Glutamatergic neuron (in vitro differentiated cells): ENCODE measurements around the gene HSPA2. TPM values are rescaled to one million over a fixed set of nuclear protein-coding genes. Genes with fewer than 3 reads are reported as not detected.
"Not testable (repeated sequence)": the region's sequence is repeated elsewhere in the genome, so short reads cannot be mapped to it uniquely, and the experiment has no call there.

Experiments used
- DNase-seq: peaks from one replicate; pipeline ENCODE4 v3.0.0; 2022
- H3K27ac Mint-ChIP-seq: one replicate; pipeline ENCODE4 v1.8.0; 2020; ENCODE audit warnings: mild to moderate bottlenecking, mixed read lengths, inconsistent platforms; ENCODE audit not compliant: unreplicated experiment
- H3K27me3 Mint-ChIP-seq: one replicate; pipeline ENCODE4 v1.8.0; 2020; ENCODE audit warnings: mild to moderate bottlenecking, moderate library complexity, mixed read lengths, inconsistent platforms; ENCODE audit not compliant: unreplicated experiment
- H3K36me3 Mint-ChIP-seq: one replicate; pipeline ENCODE4 v1.8.0; 2020; ENCODE audit warnings: mild to moderate bottlenecking, mixed read lengths, inconsistent platforms; ENCODE audit not compliant: unreplicated experiment
- H3K4me1 Mint-ChIP-seq: one replicate; pipeline ENCODE4 v1.8.0; 2020; ENCODE audit warnings: mild to moderate bottlenecking, low read depth, mixed read lengths, inconsistent platforms; ENCODE audit not compliant: unreplicated experiment
- H3K4me3 Mint-ChIP-seq: one replicate; pipeline ENCODE4 v1.8.0; 2020; ENCODE audit warnings: mild to moderate bottlenecking, mixed read lengths, inconsistent platforms; ENCODE audit not compliant: unreplicated experiment
- H3K9me3 Mint-ChIP-seq: one replicate; pipeline ENCODE4 v1.8.0; 2020; ENCODE audit warnings: mild to moderate bottlenecking, moderate library complexity, mixed read lengths, inconsistent platforms; ENCODE audit not compliant: unreplicated experiment
- total RNA-seq: library from RNA; stranded (reverse); fragmentation: NEBNext Ultra II Directional; extraction: Animal tissue kit (Norgen Biotek cat#: 25700); gene quantifications from one replicate; pipeline ENCODE4 v1.2.1, GENCODE V29; 2021; ENCODE audit not compliant: unreplicated experiment
- TF ChIP-seq, protein P1 (sequence below): fragments of 200-600 bp; sonication (generic); IDR thresholded peaks from one replicate; pipeline ENCODE4 v1.5.0; 2021; ENCODE audit not compliant: partially characterized antibody, unreplicated experiment

Gene HSPA2
- total RNA-seq, 1 donor from 2014 or later, result 23.9 TPM

- H3K27ac Mint-ChIP-seq, result no peak overlapping the region
- H3K9me3 Mint-ChIP-seq, result no peaks in the 10 kb centered on the region
- no peak overlapping the region for H3K4me3 Mint-ChIP-seq
- H3K36me3 Mint-ChIP-seq, result no peaks in the 10 kb centered on the region
- no peaks in the 10 kb centered on the region for H3K27me3 Mint-ChIP-seq
- TF ChIP-seq, protein P1, sequence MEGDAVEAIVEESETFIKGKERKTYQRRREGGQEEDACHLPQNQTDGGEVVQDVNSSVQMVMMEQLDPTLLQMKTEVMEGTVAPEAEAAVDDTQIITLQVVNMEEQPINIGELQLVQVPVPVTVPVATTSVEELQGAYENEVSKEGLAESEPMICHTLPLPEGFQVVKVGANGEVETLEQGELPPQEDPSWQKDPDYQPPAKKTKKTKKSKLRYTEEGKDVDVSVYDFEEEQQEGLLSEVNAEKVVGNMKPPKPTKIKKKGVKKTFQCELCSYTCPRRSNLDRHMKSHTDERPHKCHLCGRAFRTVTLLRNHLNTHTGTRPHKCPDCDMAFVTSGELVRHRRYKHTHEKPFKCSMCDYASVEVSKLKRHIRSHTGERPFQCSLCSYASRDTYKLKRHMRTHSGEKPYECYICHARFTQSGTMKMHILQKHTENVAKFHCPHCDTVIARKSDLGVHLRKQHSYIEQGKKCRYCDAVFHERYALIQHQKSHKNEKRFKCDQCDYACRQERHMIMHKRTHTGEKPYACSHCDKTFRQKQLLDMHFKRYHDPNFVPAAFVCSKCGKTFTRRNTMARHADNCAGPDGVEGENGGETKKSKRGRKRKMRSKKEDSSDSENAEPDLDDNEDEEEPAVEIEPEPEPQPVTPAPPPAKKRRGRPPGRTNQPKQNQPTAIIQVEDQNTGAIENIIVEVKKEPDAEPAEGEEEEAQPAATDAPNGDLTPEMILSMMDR, result no peak
- DNase-seq, result no peak
- no peaks in the 10 kb centered on the region for H3K4me1 Mint-ChIP-seq
Observed at GRCh38 chr14:64566651-64567122, 26.1 kb downstream of the HSPA2 start.

DNA sequence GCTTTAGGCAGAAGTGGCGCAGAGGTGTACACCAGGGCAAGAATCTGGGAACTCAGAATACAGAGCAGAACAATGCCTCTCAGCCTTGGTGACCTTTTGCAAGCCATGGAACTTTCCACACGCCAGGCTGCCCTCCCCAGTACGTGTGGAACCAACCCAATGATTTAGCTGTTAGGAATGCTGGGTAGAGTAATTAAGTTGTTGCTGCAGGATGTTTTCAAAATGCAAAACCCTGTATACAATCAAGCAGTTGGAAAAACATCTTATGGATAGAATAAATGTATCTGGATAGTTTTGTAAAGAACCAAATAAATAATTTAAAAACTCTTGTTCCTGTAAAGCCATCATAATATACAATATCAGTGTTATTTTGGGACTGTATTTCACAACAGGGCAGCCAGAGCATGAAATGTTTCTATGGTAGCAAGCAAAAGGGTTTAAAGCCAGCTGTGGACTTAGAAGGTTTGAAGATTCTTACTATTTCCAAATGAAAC is 28.6 kb downstream of the HSPA2 start:
- Mint-ChIP-seq H3K9me3 (no peaks in the 10 kb centered on the region), H3K4me1 (peaks cover 4% of the 10 kb centered on the region), H3K27me3 (no peaks in the 10 kb centered on the region), H3K4me3 (no peak overlapping the region), H3K36me3 (no peaks in the 10 kb centered on the region), H3K27ac (no peak overlapping the region)
- DNase-seq, result no peak
- TF ChIP-seq, protein P1, result no peak

- H3K9me3 Mint-ChIP-seq, H3K27me3 Mint-ChIP-seq, H3K4me1 Mint-ChIP-seq, H3K36me3 Mint-ChIP-seq, H3K27ac Mint-ChIP-seq, H3K4me3 Mint-ChIP-seq, DNase-seq: not testable (repeated sequence)
Observed at GRCh38 chr14:64569646-64570045, 29.1 kb downstream of the HSPA2 start.

DNA sequence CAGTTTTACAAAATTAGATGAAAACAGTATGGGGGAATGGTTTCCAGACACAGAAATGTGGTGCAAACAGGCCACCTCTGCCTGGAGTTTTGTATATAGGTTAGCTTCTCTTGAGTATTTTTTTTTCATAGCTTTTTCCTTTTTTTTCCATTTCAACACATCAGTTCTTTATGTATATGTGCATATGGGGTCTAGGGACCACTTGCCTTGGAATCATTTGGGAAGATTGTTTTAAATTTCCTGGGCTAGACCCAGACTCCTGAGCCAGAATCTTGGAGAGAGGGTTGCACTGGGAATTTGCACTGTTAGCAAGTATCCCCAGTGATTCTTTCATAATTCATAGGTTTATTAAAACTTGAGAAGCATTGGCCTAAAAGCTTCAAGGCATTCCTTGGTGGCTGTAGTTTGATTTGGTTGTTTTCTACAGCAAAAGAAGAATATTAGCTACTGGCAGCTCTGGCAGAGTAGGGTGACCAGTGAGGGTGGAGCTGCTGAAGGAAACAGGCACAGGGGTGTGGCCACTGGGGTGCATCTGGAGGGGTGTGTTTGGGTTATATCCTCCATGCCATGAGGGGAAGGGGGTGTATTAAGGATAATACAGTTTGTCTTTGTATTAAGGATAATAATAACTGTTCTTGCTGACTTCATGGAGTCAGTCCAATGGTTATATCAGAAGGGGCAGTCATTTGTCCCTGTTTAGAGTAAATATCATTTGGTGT is 32.0 kb downstream of the HSPA2 start:
- no peak overlapping the region for H3K4me3 Mint-ChIP-seq
- no peak for DNase-seq
- no peaks in the 10 kb centered on the region for H3K36me3 Mint-ChIP-seq
- no peak overlapping the region for H3K27ac Mint-ChIP-seq
- H3K9me3 Mint-ChIP-seq, result no peaks in the 10 kb centered on the region
- TF ChIP-seq, protein P1, result no peak
- peaks cover 4% of the 10 kb centered on the region for H3K4me1 Mint-ChIP-seq
- no peaks in the 10 kb centered on the region for H3K27me3 Mint-ChIP-seq

DNA sequence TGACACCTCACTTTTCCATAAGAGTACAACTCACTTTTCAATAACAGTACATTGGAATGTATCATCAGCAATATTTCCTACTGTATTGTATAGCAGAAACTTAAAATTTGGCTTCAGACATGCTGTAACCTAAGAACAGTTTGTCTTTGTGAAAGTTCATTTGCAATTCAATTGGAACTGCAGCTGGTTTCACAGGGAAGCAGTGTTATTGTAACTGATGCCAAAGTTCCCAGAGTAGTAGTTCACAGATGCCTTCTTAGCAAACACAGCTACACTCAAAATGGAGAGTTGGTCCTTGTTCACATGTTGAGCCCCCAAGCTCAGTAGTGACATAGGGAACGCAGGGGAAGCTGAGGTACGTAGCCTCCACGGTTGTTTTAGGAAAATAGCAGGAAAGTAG is 32.6 kb downstream of the HSPA2 start:
- no peak for DNase-seq
- no peak overlapping the region for H3K27ac Mint-ChIP-seq
- H3K4me3 Mint-ChIP-seq, result no peak overlapping the region
- H3K9me3 Mint-ChIP-seq, result no peaks in the 10 kb centered on the region
- TF ChIP-seq, protein P1, result no peak
- peaks cover 4% of the 10 kb centered on the region for H3K4me1 Mint-ChIP-seq
- no peaks in the 10 kb centered on the region for H3K27me3 Mint-ChIP-seq
- no peaks in the 10 kb centered on the region for H3K36me3 Mint-ChIP-seq
